Measurements from ENCODE around the gene RPL4.
A peak's percentile ranks its signal among the peaks of the same experiment; 100 is the strongest.
"Not testable (repeated sequence)": the region's sequence is repeated elsewhere in the genome, so short reads cannot be mapped to it uniquely, and the experiment has no call there.

RPL4 gene

DNA sequence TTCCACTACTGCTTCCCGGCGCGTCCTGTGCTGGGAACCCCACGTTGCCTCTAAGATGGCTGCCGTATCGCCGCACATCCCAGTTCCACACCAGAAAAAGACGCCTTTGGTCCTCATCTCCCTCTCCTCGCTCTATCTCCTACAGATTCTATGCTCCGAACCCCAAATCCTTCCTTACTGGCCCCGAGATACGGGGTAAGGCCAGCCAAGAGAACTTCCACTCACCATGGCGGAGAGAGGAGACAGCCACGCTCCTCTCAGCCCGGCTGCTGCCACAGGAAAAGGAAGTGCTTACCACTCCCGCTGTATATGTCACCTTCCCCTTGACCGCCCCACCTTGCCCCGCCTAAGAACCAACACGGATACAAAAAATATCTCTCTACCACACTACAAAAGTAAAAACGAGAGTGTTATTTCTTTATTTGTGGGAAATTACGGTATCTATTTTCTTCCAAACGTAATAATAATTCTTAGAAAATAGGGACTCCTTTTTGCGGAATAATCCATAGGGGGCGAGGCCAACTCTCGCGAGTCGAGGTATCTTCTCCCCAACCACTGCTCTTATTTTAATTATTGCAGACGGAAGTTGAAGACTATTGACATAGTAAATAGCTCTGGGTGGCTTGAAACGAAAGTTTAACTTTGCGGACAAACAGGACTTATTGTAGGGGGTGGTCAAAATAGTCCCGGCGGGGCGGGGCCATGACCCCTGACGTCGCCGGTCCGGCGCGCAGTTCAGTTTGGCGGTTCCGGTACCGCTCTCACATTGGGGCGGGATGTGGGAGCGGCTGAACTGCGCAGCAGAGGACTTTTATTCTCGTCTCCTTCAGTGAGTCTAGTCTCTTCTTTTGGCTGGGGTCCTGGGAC lies at the start of gene RPL4, which contains the start of gene ZWILCH:
TSS of gene RPL4 (minus strand) at position 293 of the 867 bp plus-strand sequence. CDS start at position 228, 65 bp downstream.
TSS of gene ZWILCH (plus strand) at position 764 of the 867 bp plus-strand sequence. CDS start at position 777, 13 bp downstream.
- DNase-seq (ENCODE audit: low read depth in 2 of 2) = peak; percentile 49 to 53

DNA sequence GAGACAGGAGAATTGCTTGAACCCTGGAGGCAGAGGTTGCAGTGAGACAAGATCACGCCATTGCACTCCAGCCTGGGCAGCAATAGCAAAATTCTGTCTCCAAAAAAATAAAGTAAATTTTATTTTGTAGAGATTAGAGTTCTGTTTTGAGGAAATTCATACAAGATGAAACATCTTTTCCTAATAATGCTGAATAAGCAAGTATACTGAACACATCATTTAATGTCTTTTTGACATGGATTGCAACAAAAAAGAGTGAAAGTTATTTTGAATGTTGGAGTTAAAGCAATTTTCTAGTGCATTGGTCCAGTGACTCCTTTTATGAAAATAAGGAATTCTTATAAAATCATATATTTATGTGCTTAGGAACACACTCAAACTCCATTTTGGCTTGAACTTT lies 40.6 kb upstream of the RPL4 start:
- DNase-seq (ENCODE audit: low read depth in 2 of 2) = no peak

GRCh38 chr15:66542896-66543295 lies 38.2 kb upstream of the RPL4 start:
- no peak for DNase-seq (ENCODE audit: low read depth in 2 of 2)

GRCh38 chr15:66535056-66535455 lies 30.4 kb upstream of the RPL4 start:
- no peak for DNase-seq (ENCODE audit: low read depth in 2 of 2)

DNA sequence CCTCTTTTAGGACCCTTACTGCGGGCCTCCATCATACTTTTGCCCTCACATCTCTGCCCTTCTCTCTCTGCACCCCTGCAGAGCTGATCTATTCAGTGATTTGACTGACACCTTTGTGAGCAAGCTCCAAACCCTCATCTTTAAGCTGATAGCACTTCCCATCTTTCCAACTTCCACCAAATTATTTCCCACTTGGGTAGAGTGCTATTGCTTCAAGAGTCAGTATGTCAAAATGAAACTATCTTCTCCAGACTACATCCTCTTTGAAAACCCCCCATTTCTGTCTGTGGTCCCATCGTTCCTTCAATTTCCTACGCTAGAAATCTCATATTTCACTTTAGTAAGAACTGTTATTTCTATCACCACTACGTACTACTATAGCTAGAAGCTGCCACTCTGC lies 20.2 kb upstream of the RPL4 start:
- DNase-seq (ENCODE audit: low read depth in 2 of 2) = no peak

DNA sequence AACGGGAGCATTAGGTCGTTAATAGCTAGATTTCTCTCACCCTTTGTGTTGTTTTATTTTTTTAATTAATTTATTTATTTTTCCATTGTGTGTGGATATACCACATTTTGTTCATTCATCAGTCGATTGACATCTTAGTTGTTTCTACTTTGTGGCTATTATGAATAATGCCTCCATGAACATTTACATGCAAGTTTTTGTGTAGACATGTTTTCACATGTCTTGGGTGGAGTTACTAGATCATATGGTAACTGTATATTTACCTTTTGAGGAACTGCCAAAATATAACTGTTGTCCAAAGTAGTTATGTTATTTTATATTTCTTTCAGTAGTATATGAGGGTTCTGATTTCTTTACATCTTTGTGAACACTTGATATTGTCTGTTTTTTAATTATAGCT lies 19.3 kb upstream of the RPL4 start:
- no peak for DNase-seq (ENCODE audit: low read depth in 2 of 2)

- DNase-seq (ENCODE audit: low read depth in 2 of 2) = no peak
Measured at GRCh38 chr15:66515901-66516322, 11.3 kb upstream of the RPL4 start.

GRCh38 chr15:66514586-66514985 lies 9.9 kb upstream of the RPL4 start:
- no peak for DNase-seq (ENCODE audit: low read depth in 2 of 2)

DNA sequence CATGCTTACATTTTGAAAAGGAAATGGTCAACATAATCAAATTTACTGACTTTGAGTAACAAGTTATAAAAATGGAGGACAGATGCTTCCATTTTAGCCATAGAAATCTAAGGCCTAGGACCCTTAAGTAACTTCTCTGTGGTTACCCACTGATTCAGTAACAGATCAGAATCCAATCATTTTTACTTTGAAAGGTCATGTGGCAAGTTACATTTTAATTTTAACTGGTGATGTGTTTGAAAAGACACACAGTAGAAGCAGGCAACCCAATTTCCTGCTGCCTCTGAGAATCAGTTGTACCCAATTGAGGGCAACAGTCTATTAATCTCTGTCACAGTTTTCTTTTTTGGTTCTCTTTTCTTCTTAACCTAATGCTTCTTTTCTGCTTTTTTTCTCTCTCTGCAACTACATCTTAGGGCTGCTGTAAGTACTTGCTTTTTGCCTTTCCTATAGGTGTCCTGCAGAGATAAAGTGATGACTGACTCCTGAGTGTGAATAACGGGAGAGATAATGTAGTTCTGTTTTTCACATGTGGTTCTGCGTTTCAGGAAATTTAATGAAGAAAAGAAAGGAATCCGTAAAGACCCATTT lies 3.7 kb upstream of the RPL4 start:
- DNase-seq (ENCODE audit: low read depth in 2 of 2) = no peak

DNA sequence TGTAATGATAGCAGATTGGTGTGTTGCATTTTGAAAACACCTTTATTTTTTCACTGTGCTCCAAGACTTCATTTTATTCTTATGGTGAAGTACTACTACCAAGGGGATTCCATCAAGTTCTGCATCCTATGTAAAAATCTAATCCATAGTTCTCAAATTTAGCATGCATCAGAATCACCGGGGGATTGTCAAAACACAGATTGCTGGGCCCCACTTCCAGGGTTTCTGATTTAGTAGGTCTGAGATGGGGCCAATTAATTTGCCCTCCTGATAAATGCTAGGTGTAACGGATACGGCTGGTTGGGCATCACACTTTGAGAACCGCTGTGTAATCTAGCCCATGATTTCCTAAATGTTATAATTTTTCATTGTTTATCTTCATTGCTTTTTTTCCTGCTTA lies 1.2 kb upstream of the RPL4 start:
- no peak for DNase-seq (ENCODE audit: low read depth in 2 of 2)

- DNase-seq (ENCODE audit: low read depth in 2 of 2) = no peak
Measured at GRCh38 chr15:66505430-66505811, 766 bp upstream of the RPL4 start.

DNA sequence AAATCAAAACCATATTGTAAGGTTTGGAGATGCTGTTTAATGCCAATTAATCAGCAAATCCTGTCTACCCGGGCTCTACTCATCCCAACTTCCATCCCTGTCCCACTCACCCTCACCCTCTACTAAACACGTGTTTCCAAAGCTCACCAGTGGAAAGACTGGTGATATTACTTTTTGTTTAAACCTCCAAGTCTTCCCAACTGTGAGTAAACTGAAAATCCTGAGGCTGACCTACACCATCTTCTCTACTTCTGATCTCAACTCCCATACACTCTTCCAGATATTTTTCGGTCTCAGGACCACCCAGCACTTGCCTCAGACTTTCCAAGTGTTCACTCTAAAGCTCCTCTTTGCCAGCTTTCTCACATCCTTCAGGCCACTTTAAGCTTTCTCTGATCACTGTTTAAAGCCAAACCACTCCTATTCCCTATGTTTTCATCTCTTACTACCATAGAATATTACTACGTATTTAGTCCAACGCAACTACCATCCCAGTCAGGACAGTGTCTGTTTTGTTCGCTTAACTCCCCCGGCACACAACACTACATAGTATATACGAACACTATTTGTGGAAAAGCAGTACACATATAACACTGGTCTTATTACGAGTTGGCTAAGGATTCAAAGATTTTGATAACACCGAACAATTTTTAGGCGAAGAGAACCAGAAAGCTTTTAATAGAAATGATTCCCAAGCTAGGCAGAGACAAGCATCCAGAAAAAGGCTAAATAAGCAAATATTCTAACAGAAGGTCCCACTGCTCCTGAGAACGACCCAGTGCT lies 684 bp downstream of the RPL4 start:
- DNase-seq (ENCODE audit: low read depth in 2 of 2) = no peak

GRCh38 chr15:66503041-66503648 lies 1.5 kb downstream of the RPL4 start:
- not testable (repeated sequence) for DNase-seq (ENCODE audit: low read depth in 2 of 2)

GRCh38 chr15:66502491-66502890 lies 2.2 kb downstream of the RPL4 start:
- DNase-seq (ENCODE audit: low read depth in 2 of 2) = no peak

GRCh38 chr15:66500346-66500745 lies 4.3 kb downstream of the RPL4 start:
- DNase-seq (ENCODE audit: low read depth in 2 of 2) = not testable (repeated sequence)

GRCh38 chr15:66498501-66499386 lies 5.9 kb downstream of the RPL4 start:
- DNase-seq (ENCODE audit: low read depth in 2 of 2) = no peak

- DNase-seq (ENCODE audit: low read depth in 2 of 2) = peak; percentile 93 to 96
Measured at GRCh38 chr15:66497502-66498455, 6.9 kb downstream of the RPL4 start, which contains the start of gene SNAPC5. Gene SNAPC5, minus strand, starts transcription at chr15:66497762. Its CDS starts 31 bp downstream, at chr15:66497731.

DNA sequence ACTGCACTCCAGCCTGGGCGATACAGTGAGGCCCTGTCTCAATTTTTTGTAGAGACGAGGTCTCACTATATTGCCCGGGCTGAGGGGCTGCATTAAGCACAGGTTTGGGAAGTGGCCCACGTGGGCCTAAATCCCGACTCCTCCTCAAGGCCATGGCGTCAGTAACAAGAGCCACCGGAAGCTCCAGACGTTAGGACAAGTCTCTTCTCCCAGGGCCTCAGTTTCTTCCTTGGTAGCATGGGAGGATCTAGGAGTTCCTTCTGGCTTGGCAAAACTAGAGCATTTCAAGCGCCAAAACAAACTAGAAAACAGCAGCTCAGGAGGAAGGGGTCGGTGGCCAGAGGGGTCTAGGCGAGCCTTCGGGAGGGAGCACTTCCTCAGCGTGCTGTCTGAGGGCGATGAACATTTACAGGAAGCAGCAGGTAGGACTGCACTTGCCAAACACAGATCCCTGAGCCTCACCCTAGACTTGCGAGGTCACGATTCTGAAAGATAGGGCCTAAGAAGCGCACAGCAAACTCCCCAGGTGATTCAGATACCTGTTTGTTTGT lies 7.6 kb downstream of the RPL4 start:
- no peak for DNase-seq (ENCODE audit: low read depth in 2 of 2)

DNA sequence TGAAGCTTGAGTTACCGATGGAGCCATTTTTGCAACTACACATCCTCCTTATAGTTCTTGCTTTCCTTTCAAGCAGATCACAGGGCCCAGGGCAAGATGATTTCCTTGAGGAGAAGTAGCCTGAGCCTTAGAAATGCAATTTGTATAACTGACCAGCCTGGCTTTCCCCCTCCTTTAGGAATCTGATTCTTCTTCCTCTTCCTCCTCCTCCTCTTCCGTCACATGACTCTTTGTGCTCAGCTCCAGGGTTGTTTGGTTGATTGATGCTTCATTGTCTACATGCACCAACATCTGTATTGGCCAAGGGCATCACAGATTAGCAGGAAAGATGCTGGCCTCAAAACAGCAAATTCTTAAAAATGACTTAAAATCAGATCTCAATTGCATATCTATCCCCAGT lies 10.4 kb downstream of the RPL4 start:
- DNase-seq (ENCODE audit: low read depth in 2 of 2) = no peak
